ENCODE data around the gene NRCAM.

DNA sequence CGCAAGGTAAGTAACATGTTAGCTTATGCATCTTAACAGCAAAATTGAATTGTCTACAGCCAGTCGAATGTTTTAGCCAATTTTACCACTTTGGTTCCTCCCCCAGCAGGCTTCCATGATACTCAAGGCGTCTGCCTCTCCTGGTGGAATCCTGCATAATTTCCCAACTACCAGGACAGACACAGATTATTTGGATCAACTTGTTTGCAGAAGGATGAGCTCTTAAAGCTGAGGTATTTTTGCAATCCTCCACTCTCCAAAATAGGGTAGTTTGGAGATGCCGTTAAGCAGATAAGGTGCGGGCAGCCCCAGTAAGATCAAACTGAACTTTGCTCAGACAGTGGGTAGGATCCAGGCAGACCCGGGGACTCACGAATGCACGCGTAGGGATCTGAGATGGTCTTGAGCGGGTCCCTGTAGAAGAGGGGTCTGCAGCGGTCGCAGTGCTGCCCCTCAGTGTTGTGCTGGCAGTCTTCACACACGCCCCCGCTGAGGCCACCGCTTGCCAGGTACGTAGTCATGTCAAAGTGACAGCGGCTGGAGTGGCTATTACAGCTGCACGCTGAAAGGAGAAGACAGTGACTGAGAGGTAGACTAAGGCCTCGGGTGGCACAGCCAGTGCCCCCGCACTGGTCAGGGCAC lies 353.4 kb downstream of the NRCAM start:
- TF ChIP-seq, protein P1, sequence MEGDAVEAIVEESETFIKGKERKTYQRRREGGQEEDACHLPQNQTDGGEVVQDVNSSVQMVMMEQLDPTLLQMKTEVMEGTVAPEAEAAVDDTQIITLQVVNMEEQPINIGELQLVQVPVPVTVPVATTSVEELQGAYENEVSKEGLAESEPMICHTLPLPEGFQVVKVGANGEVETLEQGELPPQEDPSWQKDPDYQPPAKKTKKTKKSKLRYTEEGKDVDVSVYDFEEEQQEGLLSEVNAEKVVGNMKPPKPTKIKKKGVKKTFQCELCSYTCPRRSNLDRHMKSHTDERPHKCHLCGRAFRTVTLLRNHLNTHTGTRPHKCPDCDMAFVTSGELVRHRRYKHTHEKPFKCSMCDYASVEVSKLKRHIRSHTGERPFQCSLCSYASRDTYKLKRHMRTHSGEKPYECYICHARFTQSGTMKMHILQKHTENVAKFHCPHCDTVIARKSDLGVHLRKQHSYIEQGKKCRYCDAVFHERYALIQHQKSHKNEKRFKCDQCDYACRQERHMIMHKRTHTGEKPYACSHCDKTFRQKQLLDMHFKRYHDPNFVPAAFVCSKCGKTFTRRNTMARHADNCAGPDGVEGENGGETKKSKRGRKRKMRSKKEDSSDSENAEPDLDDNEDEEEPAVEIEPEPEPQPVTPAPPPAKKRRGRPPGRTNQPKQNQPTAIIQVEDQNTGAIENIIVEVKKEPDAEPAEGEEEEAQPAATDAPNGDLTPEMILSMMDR (IDR thresholded peaks at IDR 0.05), result no peak
- TF ChIP-seq MYC (IDR thresholded peaks at IDR 0.05; ENCODE audit: borderline replicate concordance, low read length) (no peak), CBX2 (IDR thresholded peaks at IDR 0.05; ENCODE audit: borderline replicate concordance, low read depth) (no peak), SMC3 (IDR thresholded peaks at IDR 0.05) (no peak), HOXA7 (CRISPR knock-in tag; IDR thresholded peaks at IDR 0.05) (no peak), KDM1A (IDR thresholded peaks at IDR 0.05; ENCODE audit: low read depth) (no peak), JUN (IDR thresholded peaks at IDR 0.05) (no peak), MAZ (IDR thresholded peaks at IDR 0.05; ENCODE audit: borderline replicate concordance, low read depth, low read length) (no peak)
